Lower lobe of right lung (tissue), 2 donors: ENCODE measurements around the gene FGD1. TPM values are rescaled to one million over a fixed set of nuclear protein-coding genes. Genes with fewer than 3 reads are reported as not detected.

Source experiments
- ATAC-seq, 2 donors: fragments of 200-7000 bp; cut with Tn5 transposase; one replicate each; pipeline ENCODE4 v1.9.1; 2020 to 2022; ENCODE audit warnings: mild to moderate bottlenecking in 2 of 2, moderate library complexity in 2 of 2
- DNase-seq: peaks from one replicate; pipeline ENCODE4 v3.0.0-alpha.2; 2020
- H3K27ac ChIP-seq: fragments of 200-600 bp; one replicate; pipeline ENCODE4 v1.8.0; 2022
- H3K27me3 ChIP-seq: fragments of 200-600 bp; one replicate; pipeline ENCODE4 v1.8.0; 2022; ENCODE audit warnings: low read depth
- H3K36me3 ChIP-seq: fragments of 200-600 bp; one replicate; pipeline ENCODE4 v1.8.0; 2022; ENCODE audit warnings: mild to moderate bottlenecking
- H3K4me1 ChIP-seq: fragments of 200-600 bp; one replicate; pipeline ENCODE4 v1.8.0; 2022
- H3K4me3 ChIP-seq: fragments of 200-600 bp; one replicate; pipeline ENCODE4 v1.8.0; 2022; ENCODE audit warnings: mild to moderate bottlenecking
- H3K9me3 ChIP-seq: fragments of 200-600 bp; one replicate; pipeline ENCODE4 v1.8.0; 2022
- intact Hi-C: fragments of 100-400 bp; cut with DNase I; formaldehyde crosslinking; loops from one replicate; pipeline ENCODE4 v1.11.0; 2022
- total RNA-seq: library from RNA; stranded (reverse); fragmentation: NEBNext Ultra II Directional; extraction: Animal tissue kit (Norgen Biotek cat#: 25700); gene quantifications from one replicate; pipeline ENCODE4 v1.2.1, GENCODE V29; 2021
- TF ChIP-seq, protein P1 (sequence below): fragments of 200-600 bp; IDR thresholded peaks from one replicate; pipeline ENCODE4 v1.8.0; 2022; ENCODE audit warnings: antibody characterized with exemption, mild to moderate bottlenecking
- donor health status: DM: no; HTN: yes; CAD: no; lungs with severe emphysema.

The FGD1 gene
- total RNA-seq, 1 donor from 2014 or later, result 3.2 TPM

GRCh38 chrX:54422168-54422567 lies 73.9 kb downstream of the FGD1 start:
- ATAC-seq, result no peak
- Histone ChIP-seq H3K36me3 (no peaks in the 10 kb centered on the region), H3K4me3 (no peak overlapping the region), H3K4me1 (no peaks in the 10 kb centered on the region), H3K27ac (no peak overlapping the region), H3K27me3 (no peaks in the 10 kb centered on the region), H3K9me3 (no peaks in the 10 kb centered on the region)
- intact Hi-C loops, result no loop called here
- DNase-seq, result no peak
- TF ChIP-seq, protein P1, sequence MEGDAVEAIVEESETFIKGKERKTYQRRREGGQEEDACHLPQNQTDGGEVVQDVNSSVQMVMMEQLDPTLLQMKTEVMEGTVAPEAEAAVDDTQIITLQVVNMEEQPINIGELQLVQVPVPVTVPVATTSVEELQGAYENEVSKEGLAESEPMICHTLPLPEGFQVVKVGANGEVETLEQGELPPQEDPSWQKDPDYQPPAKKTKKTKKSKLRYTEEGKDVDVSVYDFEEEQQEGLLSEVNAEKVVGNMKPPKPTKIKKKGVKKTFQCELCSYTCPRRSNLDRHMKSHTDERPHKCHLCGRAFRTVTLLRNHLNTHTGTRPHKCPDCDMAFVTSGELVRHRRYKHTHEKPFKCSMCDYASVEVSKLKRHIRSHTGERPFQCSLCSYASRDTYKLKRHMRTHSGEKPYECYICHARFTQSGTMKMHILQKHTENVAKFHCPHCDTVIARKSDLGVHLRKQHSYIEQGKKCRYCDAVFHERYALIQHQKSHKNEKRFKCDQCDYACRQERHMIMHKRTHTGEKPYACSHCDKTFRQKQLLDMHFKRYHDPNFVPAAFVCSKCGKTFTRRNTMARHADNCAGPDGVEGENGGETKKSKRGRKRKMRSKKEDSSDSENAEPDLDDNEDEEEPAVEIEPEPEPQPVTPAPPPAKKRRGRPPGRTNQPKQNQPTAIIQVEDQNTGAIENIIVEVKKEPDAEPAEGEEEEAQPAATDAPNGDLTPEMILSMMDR, result no peak

DNA sequence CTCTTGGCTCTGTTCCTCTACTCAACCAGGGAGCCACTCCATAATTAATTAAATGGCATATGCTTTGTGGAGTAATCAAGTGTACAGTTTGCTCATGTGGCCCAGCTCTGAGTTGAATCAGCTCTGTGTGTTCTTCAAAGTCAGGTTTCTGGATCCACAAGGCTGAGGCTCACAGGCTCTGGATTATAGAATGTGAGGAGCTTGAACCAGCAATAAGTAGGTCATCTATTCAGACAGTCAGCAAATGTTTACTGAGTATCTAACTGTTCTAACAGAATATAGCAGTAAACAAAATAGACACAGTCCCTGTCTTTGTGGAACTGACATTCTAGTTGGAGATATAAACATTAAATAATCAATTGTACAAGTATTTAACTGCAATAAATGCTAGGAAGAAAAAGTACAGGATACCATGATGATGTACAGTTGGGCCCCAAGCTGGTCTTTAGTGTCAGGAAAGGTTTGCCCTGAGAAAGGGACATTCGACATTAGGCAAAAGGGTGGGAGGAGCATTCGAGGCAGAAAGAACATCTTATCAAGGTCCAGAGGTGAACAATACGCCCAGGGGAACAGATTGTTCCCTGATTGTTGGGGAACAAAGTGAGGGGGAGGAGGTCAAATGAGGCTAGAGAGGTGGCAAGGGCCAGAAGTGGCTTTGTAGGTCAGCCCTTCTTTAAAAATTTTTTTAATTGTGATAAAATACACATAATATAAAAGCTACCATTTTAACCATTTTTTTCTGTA lies 76.3 kb downstream of the FGD1 start:
- ATAC-seq, result no peak
- no peak overlapping the region for H3K27ac ChIP-seq
- H3K4me1 ChIP-seq, result no peaks in the 10 kb centered on the region

DNA sequence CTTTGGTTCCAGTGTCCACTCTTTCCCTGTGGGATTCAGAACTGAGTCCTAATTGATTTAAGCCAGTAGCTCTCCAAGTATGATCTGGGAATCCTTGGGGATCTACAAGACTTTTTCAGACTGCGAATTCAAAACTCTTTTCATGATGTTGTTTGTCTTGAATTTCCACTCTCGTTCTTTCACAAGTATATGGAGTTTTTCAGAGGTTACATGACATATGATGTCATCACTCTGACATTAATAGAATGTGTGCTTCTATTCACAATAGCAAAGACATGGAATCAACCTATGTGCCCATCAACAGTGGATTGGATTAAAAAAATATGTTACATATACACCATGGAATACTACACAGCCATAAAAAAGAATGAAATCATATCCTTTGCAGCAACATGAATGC lies 79.1 kb downstream of the FGD1 start:
- no peak for ATAC-seq
- Histone ChIP-seq H3K4me3 (no peak overlapping the region), H3K9me3 (no peaks in the 10 kb centered on the region), H3K27ac (no peak overlapping the region), H3K36me3 (no peaks in the 10 kb centered on the region), H3K27me3 (no peaks in the 10 kb centered on the region), H3K4me1 (no peaks in the 10 kb centered on the region)
- TF ChIP-seq, protein P1, result no peak
- no peak for DNase-seq
- intact Hi-C loops, result no loop called here

More for the DNA sequence above, 76.3 kb downstream of the FGD1 start:
- intact Hi-C loops, result no loop called here
- no peak overlapping the region for H3K4me3 ChIP-seq
- H3K9me3 ChIP-seq, result no peaks in the 10 kb centered on the region
- DNase-seq, result no peak
- H3K27me3 ChIP-seq, result no peaks in the 10 kb centered on the region
- H3K36me3 ChIP-seq, result no peaks in the 10 kb centered on the region
- TF ChIP-seq, protein P1, result no peak

DNA sequence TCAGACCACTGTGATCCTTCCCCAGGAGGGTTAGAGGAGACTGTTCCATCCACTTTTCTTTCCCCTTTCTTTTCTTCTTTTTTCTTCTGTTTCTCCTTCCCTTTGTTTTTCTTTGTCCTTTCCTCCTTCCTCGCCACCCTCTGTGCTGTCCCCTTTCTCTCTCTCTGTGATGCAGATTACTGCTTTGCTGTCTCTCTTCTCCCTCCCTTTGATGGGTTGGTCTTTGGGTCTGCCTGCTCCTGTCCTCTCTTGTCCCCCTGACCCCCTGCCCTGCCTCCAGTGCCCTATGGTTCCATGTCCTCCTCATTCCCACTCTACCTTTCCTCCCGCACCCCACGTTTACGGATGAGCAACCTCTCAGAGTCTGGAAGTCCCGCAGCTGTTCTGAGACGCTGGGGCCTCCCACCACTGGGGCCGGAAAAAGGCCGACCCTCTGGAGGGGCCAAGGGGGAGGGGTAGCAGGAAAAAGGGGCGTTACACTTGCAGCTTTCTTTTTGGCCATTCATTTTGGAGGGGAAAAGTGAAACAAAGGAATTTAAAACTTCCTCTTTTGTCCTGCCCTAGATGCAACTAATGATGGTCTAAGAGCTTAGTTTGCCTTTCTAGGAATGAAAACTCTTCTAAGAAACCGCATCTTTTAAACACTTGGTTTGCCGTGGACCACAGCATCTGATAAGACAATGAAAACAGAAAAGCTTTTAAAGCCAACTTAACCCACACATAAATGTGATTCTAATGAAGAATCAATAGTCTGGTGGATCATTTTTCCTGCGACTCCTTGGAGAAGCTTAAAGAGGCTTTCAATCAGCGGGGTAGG lies 80.3 kb downstream of the FGD1 start:
- Histone ChIP-seq H3K4me3 (no peak overlapping the region), H3K27ac (no peak overlapping the region), H3K36me3 (no peaks in the 10 kb centered on the region), H3K4me1 (no peaks in the 10 kb centered on the region), H3K27me3 (no peaks in the 10 kb centered on the region), H3K9me3 (no peaks in the 10 kb centered on the region)
- TF ChIP-seq, protein P1, result no peak
- ATAC-seq, result no peak
- intact Hi-C loops, result no loop called here
- no peak for DNase-seq

GRCh38 chrX:54413753-54414152 lies 82.3 kb downstream of the FGD1 start:
- no peak for ATAC-seq
- no peak for DNase-seq
- H3K4me1 ChIP-seq, result no peaks in the 10 kb centered on the region
- H3K9me3 ChIP-seq, result no peaks in the 10 kb centered on the region
- no peak overlapping the region for H3K27ac ChIP-seq
- no peak overlapping the region for H3K4me3 ChIP-seq
- intact Hi-C loops, result no loop called here
- H3K36me3 ChIP-seq, result no peaks in the 10 kb centered on the region
- TF ChIP-seq, protein P1, result no peak
- no peaks in the 10 kb centered on the region for H3K27me3 ChIP-seq
